HL-60 (cell line): ENCODE data around the gene FBXO8.

Experiments
- GABPA ChIP-seq: IDR thresholded peaks from 2 replicates; pipeline ENCODE4 v1.6.1; 2012; ENCODE audit warnings: low read depth
- POLR2AphosphoS5 ChIP-seq: IDR thresholded peaks from 2 replicates; pipeline ENCODE4 v1.6.1; 2012; ENCODE audit warnings: low read depth
- TF ChIP-seq, protein P1 (sequence below): IDR thresholded peaks from one replicate; pipeline ENCODE4 v1.5.1; 2011; ENCODE audit warnings: low read length, control low read depth, inconsistent platforms; ENCODE audit not compliant: insufficient read depth
- TF ChIP-seq, protein P2 (sequence below): IDR thresholded peaks from 2 replicates; pipeline ENCODE4 v1.6.1; 2012; ENCODE audit warnings: low read depth; ENCODE audit not compliant: insufficient replicate concordance

DNA sequence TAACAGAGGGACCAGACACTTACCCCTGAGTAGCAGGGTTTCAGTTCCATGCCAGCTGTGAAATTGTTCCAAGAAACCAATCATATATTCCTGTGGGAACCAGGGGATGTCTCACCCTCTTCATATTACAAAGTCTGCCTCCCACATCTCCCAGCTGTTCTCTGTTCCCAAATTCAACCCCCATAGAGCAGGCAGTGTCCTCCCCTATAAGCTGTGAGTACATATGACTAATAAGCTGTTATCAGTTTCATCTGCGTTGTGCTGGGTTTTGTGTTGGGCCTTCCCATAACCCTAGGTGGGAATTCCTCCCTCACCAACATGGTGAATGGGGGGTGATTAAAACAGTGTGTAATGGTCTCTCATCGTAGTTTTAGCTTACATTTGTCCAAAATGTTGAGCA, 41.3 kb upstream of the FBXO8 start:
- TF ChIP-seq, protein P1, sequence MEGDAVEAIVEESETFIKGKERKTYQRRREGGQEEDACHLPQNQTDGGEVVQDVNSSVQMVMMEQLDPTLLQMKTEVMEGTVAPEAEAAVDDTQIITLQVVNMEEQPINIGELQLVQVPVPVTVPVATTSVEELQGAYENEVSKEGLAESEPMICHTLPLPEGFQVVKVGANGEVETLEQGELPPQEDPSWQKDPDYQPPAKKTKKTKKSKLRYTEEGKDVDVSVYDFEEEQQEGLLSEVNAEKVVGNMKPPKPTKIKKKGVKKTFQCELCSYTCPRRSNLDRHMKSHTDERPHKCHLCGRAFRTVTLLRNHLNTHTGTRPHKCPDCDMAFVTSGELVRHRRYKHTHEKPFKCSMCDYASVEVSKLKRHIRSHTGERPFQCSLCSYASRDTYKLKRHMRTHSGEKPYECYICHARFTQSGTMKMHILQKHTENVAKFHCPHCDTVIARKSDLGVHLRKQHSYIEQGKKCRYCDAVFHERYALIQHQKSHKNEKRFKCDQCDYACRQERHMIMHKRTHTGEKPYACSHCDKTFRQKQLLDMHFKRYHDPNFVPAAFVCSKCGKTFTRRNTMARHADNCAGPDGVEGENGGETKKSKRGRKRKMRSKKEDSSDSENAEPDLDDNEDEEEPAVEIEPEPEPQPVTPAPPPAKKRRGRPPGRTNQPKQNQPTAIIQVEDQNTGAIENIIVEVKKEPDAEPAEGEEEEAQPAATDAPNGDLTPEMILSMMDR = no peak
- TF ChIP-seq GABPA (no peak), POLR2AphosphoS5 (no peak)
- TF ChIP-seq, protein P2, sequence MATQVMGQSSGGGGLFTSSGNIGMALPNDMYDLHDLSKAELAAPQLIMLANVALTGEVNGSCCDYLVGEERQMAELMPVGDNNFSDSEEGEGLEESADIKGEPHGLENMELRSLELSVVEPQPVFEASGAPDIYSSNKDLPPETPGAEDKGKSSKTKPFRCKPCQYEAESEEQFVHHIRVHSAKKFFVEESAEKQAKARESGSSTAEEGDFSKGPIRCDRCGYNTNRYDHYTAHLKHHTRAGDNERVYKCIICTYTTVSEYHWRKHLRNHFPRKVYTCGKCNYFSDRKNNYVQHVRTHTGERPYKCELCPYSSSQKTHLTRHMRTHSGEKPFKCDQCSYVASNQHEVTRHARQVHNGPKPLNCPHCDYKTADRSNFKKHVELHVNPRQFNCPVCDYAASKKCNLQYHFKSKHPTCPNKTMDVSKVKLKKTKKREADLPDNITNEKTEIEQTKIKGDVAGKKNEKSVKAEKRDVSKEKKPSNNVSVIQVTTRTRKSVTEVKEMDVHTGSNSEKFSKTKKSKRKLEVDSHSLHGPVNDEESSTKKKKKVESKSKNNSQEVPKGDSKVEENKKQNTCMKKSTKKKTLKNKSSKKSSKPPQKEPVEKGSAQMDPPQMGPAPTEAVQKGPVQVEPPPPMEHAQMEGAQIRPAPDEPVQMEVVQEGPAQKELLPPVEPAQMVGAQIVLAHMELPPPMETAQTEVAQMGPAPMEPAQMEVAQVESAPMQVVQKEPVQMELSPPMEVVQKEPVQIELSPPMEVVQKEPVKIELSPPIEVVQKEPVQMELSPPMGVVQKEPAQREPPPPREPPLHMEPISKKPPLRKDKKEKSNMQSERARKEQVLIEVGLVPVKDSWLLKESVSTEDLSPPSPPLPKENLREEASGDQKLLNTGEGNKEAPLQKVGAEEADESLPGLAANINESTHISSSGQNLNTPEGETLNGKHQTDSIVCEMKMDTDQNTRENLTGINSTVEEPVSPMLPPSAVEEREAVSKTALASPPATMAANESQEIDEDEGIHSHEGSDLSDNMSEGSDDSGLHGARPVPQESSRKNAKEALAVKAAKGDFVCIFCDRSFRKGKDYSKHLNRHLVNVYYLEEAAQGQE = no peak
